K562 (cell line): ENCODE results near the gene CAMK2D. TPM values are rescaled to one million over a fixed set of nuclear protein-coding genes. Genes with fewer than 3 reads are reported as not detected.

ENCODE experiments used
- ATAC-seq: fragments of 200-7000 bp; cut with Tn5 transposase; 3 replicates; pipeline ENCODE4 v1.9.1; 2020; ENCODE audit warnings: moderate library complexity
- BruUV-seq: library from RNA; stranded (reverse); fragments of 400-500 nt; replicated peaks from 2 replicates; lab custom pipeline; 2021; lab: Mats Ljungman, UMichigan
- CTCF ChIA-PET: fragments of 300-600 bp; formaldehyde crosslinking; extraction: SDS; loops from one replicate; lab custom pipeline; 2021; ENCODE audit warnings: low intra/inter-chr PET ratio; lab: Yijun Ruan, JAX
- POLR2A ChIA-PET: fragments of 300-600, 350-650 bp; sonication (Branson Sonifier 250); formaldehyde crosslinking; extraction: SDS; loops from one replicate; lab custom pipeline; 2021; ENCODE audit warnings: antibody characterized with exemption, inconsistent platforms; lab: Yijun Ruan, JAX
- DNase-seq, 4 experiments: peaks; one replicate each; pipeline versions ENCODE4 v3.0.0 to v3.0.0-alpha.2; 2011 to 2018; ENCODE audit warnings: low spot score in 3 of 4, mixed read lengths in 3 of 4; ENCODE audit errors: extremely low read depth in 1 of 4
- FAIRE-seq: peaks from 2 replicates; lab custom pipeline; 2011; peaks lifted over from hg19 to GRCh38; lab: Jason Lieb, UNC
- H2AFZ ChIP-seq: 2 replicates; pipeline ENCODE4 v1.6.0; 2011; ENCODE audit warnings: low read depth, low read length, control low read depth, inconsistent platforms
- H3K27ac ChIP-seq: fragments of 200-600 bp; 3 replicates; pipeline ENCODE4 v1.8.0; 2011; ENCODE audit warnings: low read depth, mild to moderate bottlenecking, control low read depth, inconsistent platforms, low read length, moderate library complexity, mixed read lengths; ENCODE audit errors: extremely low read depth
- H3K27me3 ChIP-seq, 2 experiments: fragments of 300-600 bp in 1 of 2; 2 replicates in 1 of 2; 3 replicates in 1 of 2; pipeline versions ENCODE4 v1.6.0 to v1.8.0; 2011; ENCODE audit warnings: inconsistent platforms in 2 of 2, low read length in 2 of 2, mild to moderate bottlenecking in 1 of 2, mixed read lengths in 1 of 2, moderate library complexity in 1 of 2; ENCODE audit not compliant: control insufficient read depth in 2 of 2, insufficient read depth in 2 of 2
- H3K36me3 ChIP-seq: fragments of 300-600 bp; 3 replicates; pipeline ENCODE4 v1.8.0; 2011; ENCODE audit warnings: mild to moderate bottlenecking, low read length, inconsistent platforms; ENCODE audit not compliant: control insufficient read depth, insufficient read depth
- H3K4me1 ChIP-seq, 2 experiments: fragments of 200-600 bp in 1 of 2; replicated peaks in 1 of 2; 2 replicates in 1 of 2; 3 replicates in 1 of 2; pipeline versions ENCODE4 v1.5.1 to v1.8.0; 2011; ENCODE audit warnings: inconsistent platforms in 2 of 2, low read length in 2 of 2, mild to moderate bottlenecking in 1 of 2, mixed read lengths in 1 of 2, moderate library complexity in 1 of 2; ENCODE audit not compliant: control insufficient read depth in 2 of 2, insufficient read depth in 2 of 2
- H3K4me2 ChIP-seq: 2 replicates; pipeline ENCODE4 v1.6.1; 2011; ENCODE audit warnings: low read length, control low read depth, inconsistent platforms, mixed read lengths; ENCODE audit not compliant: insufficient read depth
- H3K4me3 ChIP-seq: fragments of 200-600 bp; sonication (generic), shearing (Covaris generic); 2 replicates; pipeline ENCODE4 v1.5.1; 2016; ENCODE audit warnings: control low read depth, inconsistent platforms
- H3K79me2 ChIP-seq: fragments of 200-600 bp; 3 replicates; pipeline ENCODE4 v1.8.0; 2011; ENCODE audit warnings: low read length, inconsistent platforms; ENCODE audit not compliant: control insufficient read depth, insufficient read depth
- H3K9ac ChIP-seq, 2 experiments: 2 replicates each; pipeline versions ENCODE4 v1.6.0 to v1.6.1; 2011; ENCODE audit warnings: low read depth in 2 of 2, low read length in 2 of 2, control low read depth in 1 of 2, inconsistent platforms in 1 of 2, mild to moderate bottlenecking in 1 of 2, mixed read lengths in 1 of 2; ENCODE audit not compliant: insufficient read depth in 1 of 2
- H3K9me1 ChIP-seq: one replicate; pipeline ENCODE4 v1.6.0; 2011; ENCODE audit warnings: inconsistent platforms, mild to moderate bottlenecking, low read length, moderate library complexity; ENCODE audit not compliant: control insufficient read depth, insufficient read depth
- H3K9me3 ChIP-seq: replicated peaks from 2 replicates; pipeline ENCODE4 v1.5.1; 2011; ENCODE audit warnings: low read depth, low read length, inconsistent platforms; ENCODE audit not compliant: control insufficient read depth, insufficient read depth
- H4K20me1 ChIP-seq: replicated peaks from 2 replicates; pipeline ENCODE4 v1.6.1; 2011; ENCODE audit warnings: low read length, inconsistent platforms, mixed read lengths; ENCODE audit not compliant: control insufficient read depth, insufficient read depth
- ARID4B ChIP-seq: sonication (generic); formaldehyde crosslinking; IDR thresholded peaks from 2 replicates; pipeline ENCODE4 v1.8.0; 2022; ENCODE audit warnings: mild to moderate bottlenecking, missing genetic modification reagents
- E2F4 ChIP-seq: sonication (generic); formaldehyde crosslinking; IDR thresholded peaks from 2 replicates; pipeline ENCODE4 v1.8.0; 2022; ENCODE audit warnings: mild to moderate bottlenecking, low read depth, missing genetic modification reagents
- GABPA ChIP-seq: fragments of 200-800 bp; sonication (Bioruptor generic); conservative IDR thresholded peaks from 2 replicates; pipeline ENCODE4 v1.6.1; 2016; ENCODE audit warnings: low read depth, missing genetic modification characterization, missing compliant biosample characterization
- HDAC2 ChIP-seq: fragments of 450-650 bp; IDR thresholded peaks from 2 replicates; pipeline ENCODE4 v1.6.1; 2016; ENCODE audit warnings: mild to moderate bottlenecking
- HDAC8 ChIP-seq: fragments of 450-650 bp; IDR thresholded peaks from 2 replicates; pipeline ENCODE4 v1.6.1; 2016; ENCODE audit warnings: mild to moderate bottlenecking, missing genetic modification characterization, moderate library complexity, missing compliant biosample characterization
- LEF1 ChIP-seq: fragments of 450-650 bp; IDR thresholded peaks from 2 replicates; pipeline ENCODE4 v1.6.1; 2016; ENCODE audit warnings: mild to moderate bottlenecking
- MEF2A ChIP-seq: IDR thresholded peaks from 2 replicates; pipeline ENCODE4 v1.6.1; 2011; ENCODE audit warnings: low read depth, mild to moderate bottlenecking, low read length, moderate library complexity; ENCODE audit not compliant: control insufficient read depth
- SFPQ ChIP-seq: fragments of 200-400 bp; formaldehyde crosslinking; IDR thresholded peaks from 2 replicates; pipeline ENCODE4 v1.6.1; 2017; ENCODE audit warnings: mild to moderate bottlenecking, low read depth, low read length, moderate library complexity
- STAT6 ChIP-seq: sonication (generic); formaldehyde crosslinking; IDR thresholded peaks from 2 replicates; pipeline ENCODE4 v1.8.1; 2023; ENCODE audit warnings: mild to moderate bottlenecking, missing genetic modification reagents
- TEAD1 ChIP-seq, 2 experiments: fragments of 450-650 bp in 1 of 2; sonication (generic) in 1 of 2; formaldehyde crosslinking; IDR thresholded peaks; 2 replicates each; pipeline versions ENCODE4 v1.4.0 to v1.8.0; 2020 to 2022; ENCODE audit warnings: mild to moderate bottlenecking in 2 of 2, missing genetic modification reagents in 1 of 2
- YBX1 ChIP-seq: fragments of 450-650 bp; IDR thresholded peaks from 2 replicates; pipeline ENCODE4 v1.7.1; 2016; ENCODE audit warnings: mild to moderate bottlenecking
- ZNF766 ChIP-seq: fragments of 200-800 bp; sonication (Bioruptor generic); conservative IDR thresholded peaks from 2 replicates; pipeline ENCODE4 v1.6.1; 2016; ENCODE audit warnings: missing genetic modification characterization, missing compliant biosample characterization
- WGBS: fragments of 100-300 bp; shearing (Covaris generic); methylation state at CpG from one replicate; pipeline ENCODE4 v1.1.6; 2016; ENCODE audit warnings: low coverage, mixed read lengths; ENCODE audit not compliant: insufficient coverage; ENCODE audit errors: missing lambda C conversion rate; 5-methylcytosine and 5-hydroxymethylcytosine counted together
- in situ Hi-C: fragments of 300-500 bp; cut with MboI; formaldehyde crosslinking; loops from 4 replicates; pipeline ENCODE4 v1.15.0; 2018; ENCODE audit warnings: inconsistent platforms, mixed read lengths
- intact Hi-C: fragments of 100-400 bp; cut with micrococcal nuclease; formaldehyde crosslinking; loops from 2 replicates; pipeline ENCODE4 v1.14.2; 2022
- polyA plus RNA-seq, 8 experiments: library from polyadenylated mRNA; depleted of rRNA in 4 of 8; stranded (reverse) in 5 of 8; unstranded in 3 of 8; fragments of >200 nt; fragmentation: Nextera tagmentation in 2 of 8; fragmentation: Illumina TruSeq in 1 of 8; extraction: Ambion mirVana in 2 of 8; extraction: Trizol in 1 of 8; gene quantifications; 2 replicates each; pipeline versions ENCODE4 v1.2.1 to v1.2.3, GENCODE V29; 2011 to 2014; ENCODE audit warnings: inconsistent platforms in 1 of 8, missing spikeins in 1 of 8
- total RNA-seq, 7 experiments: library from RNA; depleted of rRNA in 6 of 7; stranded (reverse); fragments of >200 nt in 6 of 7; fragmentation: Illumina TruSeq in 2 of 7; extraction: Trizol in 2 of 7; gene quantifications; 2 replicates each; pipeline versions ENCODE4 v1.2.1 to v1.2.3, GENCODE V29; 2011 to 2021; ENCODE audit warnings: low replicate concordance in 1 of 7

The CAMK2D gene
- total and polyA plus RNA-seq, 9 of the 15 experiments (the other 6 are each of a cell fraction or from before 2014, with no cell fraction given) = 0.01 to 0.33 (median 0.04) TPM; not detected in 2

- Histone ChIP-seq H3K36me3 (no peaks in the 10 kb centered on the region), H3K27ac (no peak overlapping the region), H3K9me1 (no peaks in the 10 kb centered on the region), H3K4me3 (no peak overlapping the region), H2AFZ (no peak overlapping the region), H3K27me3 (no peaks in the 10 kb centered on the region), H4K20me1 (no peaks in the 10 kb centered on the region), H3K9me3 (no peaks in the 10 kb centered on the region), H3K4me2 (no peak overlapping the region), H3K9ac (no peak overlapping the region), H3K79me2 (no peaks in the 10 kb centered on the region), H3K4me1 (no peaks in the 10 kb centered on the region)
- ATAC-seq (no peak), FAIRE-seq (no peak), DNase-seq (no peak)
- BruUV-seq = no TSS peak
- POLR2A ChIA-PET = no interaction called here
- WGBS = 0% methylated on average over 2 of the region's 2 CpGs
- intact Hi-C loops = loop anchor here (10.0 kb wide), 1 partner anchor 225 kb away; no protein-coding TSS in a partner anchor
- CTCF ChIA-PET = no interaction called here
- in situ Hi-C loops = no loop called here
- no peak for TF ChIP-seq GABPA (tag)
- no peak for TF ChIP-seq ZNF766 (CRISPR knock-in tag)
- TF ChIP-seq LEF1 = no peak
- no peak for TF ChIP-seq ARID4B (CRISPR knock-in tag)
- TF ChIP-seq E2F4 (CRISPR knock-in tag) = no peak
- TF ChIP-seq MEF2A = no peak
- no peak for TF ChIP-seq STAT6 (CRISPR knock-in tag)
- no peak for TF ChIP-seq HDAC8 (tag)
- no peak for TF ChIP-seq SFPQ
- TF ChIP-seq HDAC2 = no peak
- no peak for TF ChIP-seq YBX1
- TF ChIP-seq TEAD1 (CRISPR knock-in tag; IDR thresholded peaks at IDR 0.05) = no peak
Observed at GRCh38 chr4:113769744-113770143, 8.2 kb upstream of the CAMK2D start.
